ENCODE measurements around the gene ASIC1. TPM values are rescaled to one million over a fixed set of nuclear protein-coding genes. Genes with fewer than 3 reads are reported as not detected.
A peak's percentile ranks its signal among the peaks of the same experiment; 100 is the strongest.

ASIC1 gene
- total RNA-seq, 2 experiments from 2014 or later, result 19.0 to 28.3 TPM

DNA sequence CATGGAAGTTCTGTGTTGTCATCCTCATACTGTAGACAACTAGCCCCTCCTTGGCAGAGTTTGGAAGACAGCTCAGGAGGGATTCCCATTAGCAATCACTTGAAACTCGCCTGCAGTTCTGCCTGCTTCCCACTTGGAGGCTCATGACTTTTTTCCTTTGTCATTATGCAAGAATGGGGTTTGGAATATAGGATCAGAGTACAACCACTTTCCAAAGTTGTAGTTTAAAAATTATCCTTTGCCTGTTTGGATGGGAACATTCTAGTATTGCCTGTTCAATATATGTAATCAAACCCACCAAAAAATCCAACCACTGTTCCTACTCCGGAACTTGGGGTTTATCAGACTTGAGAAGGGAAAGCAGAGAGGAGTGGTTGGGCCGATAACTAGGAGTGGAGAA is 44.3 kb downstream of the ASIC1 start:
- Mint-ChIP-seq H3K4me3 (no peak overlapping the region), H3K36me3 (peaks cover 24% of the 10 kb centered on the region), H3K4me1 (no peaks in the 10 kb centered on the region), H3K9me3 (ENCODE audit: low read depth) (no peaks in the 10 kb centered on the region), H3K27me3 (no peaks in the 10 kb centered on the region), H3K27ac (no peak overlapping the region)
- DNase-seq (no peak), ATAC-seq (no peak)
- CTCF ChIA-PET, result interaction anchor here (1.1 to 5.8 kb wide), 3 partner anchors 10 to 213 kb away, joined by 3 to 42 read pairs (median 5); partner anchors contain the start of gene COX14

DNA sequence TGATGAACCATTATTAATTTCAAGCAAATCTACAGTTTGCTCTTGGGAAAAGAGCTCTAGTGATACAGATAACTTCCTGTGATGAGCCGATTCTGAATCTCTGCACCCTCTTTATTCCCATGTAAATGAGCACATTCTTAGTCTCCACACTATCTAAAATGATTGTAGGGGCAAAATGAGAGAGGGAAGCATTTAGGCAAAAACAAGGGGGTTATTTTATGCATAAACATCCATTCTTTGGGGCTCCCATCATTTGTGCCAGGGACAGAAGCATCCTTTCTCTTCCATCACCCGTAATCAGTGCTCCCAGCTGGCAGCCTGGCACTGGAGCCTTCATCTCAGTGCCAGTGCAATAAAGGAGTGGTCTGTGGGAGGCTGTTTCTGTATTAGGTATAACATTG is 44.7 kb downstream of the ASIC1 start:
- CTCF ChIA-PET, result interaction anchor here (1.1 to 5.8 kb wide), 4 partner anchors 9 to 212 kb away, joined by 3 to 42 read pairs (median 6); partner anchors contain the start of gene COX14
- DNase-seq (no peak), ATAC-seq (no peak)
- no peak overlapping the region for H3K4me3 Mint-ChIP-seq
- H3K27me3 Mint-ChIP-seq, result no peaks in the 10 kb centered on the region
- no peaks in the 10 kb centered on the region for H3K9me3 Mint-ChIP-seq (ENCODE audit: low read depth)
- peaks cover 19% of the 10 kb centered on the region for H3K36me3 Mint-ChIP-seq
- no peaks in the 10 kb centered on the region for H3K4me1 Mint-ChIP-seq
- no peak overlapping the region for H3K27ac Mint-ChIP-seq

DNA sequence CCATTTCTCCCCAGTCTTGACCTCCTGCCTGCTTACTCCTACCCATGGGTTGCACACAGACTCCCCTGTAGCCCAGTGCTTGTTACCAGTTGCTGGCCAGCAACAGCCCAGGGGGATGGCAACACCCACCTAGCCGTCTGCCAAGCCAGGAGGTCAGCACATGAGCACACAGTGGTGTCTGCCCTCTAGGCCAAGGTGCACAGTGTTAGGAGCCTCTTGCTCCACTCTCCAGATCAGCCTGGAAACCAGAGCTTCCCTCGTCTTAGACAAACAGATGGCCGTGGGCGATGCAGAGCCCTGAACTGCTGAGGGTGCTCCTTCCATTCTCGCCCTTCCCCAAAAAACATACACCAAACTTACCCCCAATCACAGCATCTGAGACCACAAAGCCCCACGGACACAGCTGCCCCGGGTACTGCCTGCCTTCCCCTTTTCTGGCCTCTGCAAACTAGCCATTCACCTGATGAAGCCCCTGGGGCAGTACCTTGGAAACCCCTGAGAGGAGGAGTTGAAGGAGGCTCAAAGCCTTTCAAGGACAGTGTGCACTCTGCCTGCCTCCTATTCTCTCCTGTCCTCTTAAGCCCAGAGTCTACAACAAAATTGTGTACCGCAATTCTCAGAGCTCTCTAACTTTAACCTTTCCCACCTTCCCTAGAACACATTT is 45.4 kb downstream of the ASIC1 start:
- peaks cover 18% of the 10 kb centered on the region for H3K36me3 Mint-ChIP-seq
- no peaks in the 10 kb centered on the region for H3K4me1 Mint-ChIP-seq
- no peak for DNase-seq
- CTCF ChIA-PET, result interaction anchor here (1.6 to 5.8 kb wide), 4 partner anchors 9 to 32 kb away, joined by 3 to 42 read pairs (median 6); partner anchors contain the start of gene COX14
- H3K27me3 Mint-ChIP-seq, result no peaks in the 10 kb centered on the region
- no peaks in the 10 kb centered on the region for H3K9me3 Mint-ChIP-seq (ENCODE audit: low read depth)
- ATAC-seq, result no peak
- H3K27ac Mint-ChIP-seq, result no peak overlapping the region
- no peak overlapping the region for H3K4me3 Mint-ChIP-seq

DNA sequence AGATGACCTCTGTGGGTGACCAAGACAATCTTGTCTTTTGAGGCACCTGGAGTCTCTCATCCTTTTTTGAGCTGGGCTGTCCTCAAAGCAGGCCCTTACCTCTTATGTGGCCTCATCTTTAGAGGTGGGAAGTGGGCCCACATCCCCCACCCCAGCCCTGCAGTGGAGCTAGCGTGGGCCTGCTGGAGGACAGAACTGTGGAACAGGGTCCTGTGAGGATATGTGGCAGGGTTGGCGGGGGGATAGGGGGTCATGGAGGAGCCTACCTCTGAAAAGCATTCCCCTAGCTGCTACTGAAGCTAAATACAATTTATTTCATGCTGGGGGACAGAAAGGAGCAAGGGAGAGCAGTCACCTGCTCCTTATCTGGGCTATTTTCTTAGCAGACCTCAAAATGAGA is 46.0 kb downstream of the ASIC1 start:
- H3K36me3 Mint-ChIP-seq, result peaks cover 13% of the 10 kb centered on the region
- CTCF ChIA-PET, result interaction anchor here (1.6 to 5.8 kb wide), 4 partner anchors 8 to 33 kb away, joined by 3 to 42 read pairs (median 6); partner anchors contain the start of gene COX14
- ATAC-seq, result no peak
- no peaks in the 10 kb centered on the region for H3K9me3 Mint-ChIP-seq (ENCODE audit: low read depth)
- DNase-seq, result no peak
- no peak overlapping the region for H3K27ac Mint-ChIP-seq
- H3K4me3 Mint-ChIP-seq, result no peak overlapping the region
- no peaks in the 10 kb centered on the region for H3K27me3 Mint-ChIP-seq
- H3K4me1 Mint-ChIP-seq, result no peaks in the 10 kb centered on the region

DNA sequence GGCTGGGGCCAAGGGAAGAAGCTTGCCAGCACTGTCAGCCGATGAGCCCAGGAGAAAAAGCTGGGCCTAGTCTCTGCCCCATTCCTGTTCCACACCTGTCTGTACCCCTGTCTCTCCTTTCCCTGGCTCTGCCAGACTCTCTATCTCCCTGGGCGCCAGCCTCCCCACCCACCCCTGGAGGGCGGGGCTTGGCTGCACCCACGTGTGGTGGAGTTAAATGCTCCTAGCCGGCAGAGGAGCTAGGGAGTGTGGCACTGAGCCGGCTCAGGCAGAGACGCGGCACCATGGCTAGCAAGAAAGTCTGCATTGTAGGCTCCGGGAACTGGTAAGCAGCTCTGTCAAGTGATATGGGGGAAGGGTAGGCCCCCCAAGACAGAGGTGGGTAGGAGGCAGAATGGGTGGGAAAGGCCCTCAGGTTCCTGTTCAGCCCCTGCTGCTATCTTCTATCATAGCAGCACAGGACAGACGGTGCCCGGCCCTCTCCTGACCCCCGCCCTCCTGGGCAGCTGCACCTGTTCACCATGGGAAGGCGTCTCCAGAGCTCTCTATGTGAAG is 46.4 kb downstream of the ASIC1 start, which contains the start of gene GPD1:
Gene GPD1, plus strand, starts transcription at position 242 of the 555 bp plus-strand sequence. Its CDS starts 43 bp downstream, at position 285.
- H3K4me1 Mint-ChIP-seq, result no peaks in the 10 kb centered on the region
- H3K9me3 Mint-ChIP-seq (ENCODE audit: low read depth), result no peaks in the 10 kb centered on the region
- H3K36me3 Mint-ChIP-seq, result peaks cover 12% of the 10 kb centered on the region
- H3K4me3 Mint-ChIP-seq, result no peak within 1 kb of the TSS
- DNase-seq (no peak), ATAC-seq (no peak)
- CTCF ChIA-PET, result interaction anchor here (1.6 to 5.8 kb wide), 4 partner anchors 8 to 73 kb away, joined by 3 to 42 read pairs (median 10); partner anchors contain the start of gene COX14
- H3K27me3 Mint-ChIP-seq, result no peaks in the 10 kb centered on the region
- no peak within 1 kb of the TSS for H3K27ac Mint-ChIP-seq

DNA sequence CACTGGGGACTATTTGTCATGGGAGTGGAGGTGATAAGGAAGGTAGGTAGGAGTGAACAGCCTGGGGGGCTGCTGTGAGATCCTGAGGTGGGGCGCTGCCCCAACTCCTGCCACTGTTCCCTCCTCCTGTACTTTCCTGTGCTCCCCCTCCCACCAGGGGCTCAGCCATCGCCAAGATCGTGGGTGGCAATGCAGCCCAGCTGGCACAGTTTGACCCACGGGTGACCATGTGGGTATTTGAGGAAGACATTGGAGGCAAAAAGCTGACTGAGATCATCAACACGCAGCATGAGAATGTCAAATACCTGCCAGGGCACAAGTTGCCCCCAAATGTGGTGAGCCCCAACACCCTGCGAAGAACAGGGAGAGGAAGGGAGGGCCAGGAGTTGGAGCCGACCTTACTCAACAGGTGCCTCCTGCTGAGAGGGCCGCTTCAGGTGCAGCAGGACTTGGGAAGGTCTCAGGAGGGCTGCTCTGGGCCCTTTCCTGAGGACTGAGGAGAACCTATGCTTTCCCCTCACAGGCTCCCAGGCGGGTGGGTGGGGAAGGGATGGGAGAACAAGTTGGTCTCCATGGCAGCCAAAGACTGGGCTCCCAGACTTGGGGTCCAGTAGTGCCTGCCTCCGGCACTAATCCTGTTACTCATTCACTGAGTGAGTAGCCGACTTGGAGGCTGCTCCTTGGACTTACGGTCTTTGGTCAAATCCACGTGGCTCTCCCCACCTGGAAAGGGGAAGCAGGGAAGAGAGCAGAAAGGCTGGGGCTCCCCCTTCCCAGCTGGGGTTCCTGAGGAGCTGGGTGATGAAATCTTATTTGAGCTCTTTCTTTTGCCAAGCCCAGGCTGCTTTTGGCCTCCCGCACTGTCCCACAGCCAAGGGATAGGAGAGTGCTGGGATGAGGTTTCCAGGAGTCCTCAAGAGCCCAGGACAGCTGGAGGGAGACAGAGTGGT is 47.3 kb downstream of the ASIC1 start:
- Mint-ChIP-seq H3K27me3 (no peaks in the 10 kb centered on the region), H3K4me3 (no peak overlapping the region), H3K4me1 (no peaks in the 10 kb centered on the region), H3K36me3 (peaks cover 5% of the 10 kb centered on the region), H3K27ac (no peak overlapping the region), H3K9me3 (ENCODE audit: low read depth) (no peaks in the 10 kb centered on the region)
- no peak for DNase-seq
- no peak for ATAC-seq
- CTCF ChIA-PET, result interaction anchor here (1.6 to 5.8 kb wide), 4 partner anchors 7 to 72 kb away, joined by 3 to 42 read pairs (median 10); partner anchors contain the start of gene COX14

DNA sequence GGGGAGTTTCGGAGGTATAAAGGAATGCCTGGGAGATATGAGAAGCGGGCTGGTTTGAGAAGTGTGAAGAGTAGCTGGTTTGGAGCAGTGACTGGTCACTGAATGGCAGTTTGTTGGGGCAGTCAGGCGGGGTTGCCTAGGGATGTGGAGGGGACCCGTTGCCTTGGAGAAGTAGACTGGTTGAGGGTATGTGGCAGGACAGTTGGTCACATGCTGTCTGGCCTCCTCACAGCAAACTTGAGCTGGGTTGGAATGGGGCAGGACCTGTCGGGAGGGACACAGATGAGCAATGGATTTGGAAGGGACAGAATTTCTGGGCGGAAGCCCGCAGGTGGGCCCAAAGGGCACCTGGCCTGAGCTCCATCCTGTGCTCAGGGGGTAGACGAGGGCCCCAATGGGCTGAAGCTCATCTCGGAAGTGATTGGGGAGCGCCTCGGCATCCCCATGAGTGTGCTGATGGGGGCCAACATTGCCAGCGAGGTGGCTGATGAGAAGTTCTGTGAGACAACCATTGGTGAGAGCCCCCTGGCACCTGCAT is 48.6 kb downstream of the ASIC1 start:
- no peak overlapping the region for H3K4me3 Mint-ChIP-seq
- no peaks in the 10 kb centered on the region for H3K9me3 Mint-ChIP-seq (ENCODE audit: low read depth)
- H3K36me3 Mint-ChIP-seq, result peaks cover 3% of the 10 kb centered on the region
- CTCF ChIA-PET, result interaction anchor here (3.8 kb wide), 1 partner anchor 71 kb away, joined by 12 read pairs; no protein-coding TSS in a partner anchor
- no peak for DNase-seq
- no peak for ATAC-seq
- no peaks in the 10 kb centered on the region for H3K27me3 Mint-ChIP-seq
- no peak overlapping the region for H3K27ac Mint-ChIP-seq
- H3K4me1 Mint-ChIP-seq, result peaks cover 7% of the 10 kb centered on the region

DNA sequence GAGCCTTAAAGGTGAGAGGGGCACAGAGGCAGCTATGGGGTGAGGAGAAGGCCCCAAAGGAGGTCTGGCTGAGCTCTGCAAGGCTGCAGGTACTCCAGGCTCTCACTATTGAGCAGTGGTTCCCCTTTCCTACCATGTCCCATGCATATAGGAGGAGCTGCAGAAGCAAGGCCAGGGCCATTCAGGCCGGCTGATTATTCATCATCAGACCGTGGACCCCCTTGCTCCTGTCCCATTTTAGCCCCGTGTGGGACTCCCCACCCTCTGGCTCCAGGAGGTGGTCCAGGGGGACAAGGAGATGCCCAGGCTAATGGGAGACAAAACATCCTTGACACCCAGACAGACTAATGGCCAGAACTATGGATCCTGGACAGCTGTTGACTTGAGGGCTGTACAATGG is 49.5 kb downstream of the ASIC1 start:
- CTCF ChIA-PET, result interaction anchor here (3.8 to 6.1 kb wide), 2 partner anchors 18 to 70 kb away, joined by 12 to 58 read pairs; no protein-coding TSS in a partner anchor
- Mint-ChIP-seq H3K4me3 (no peak overlapping the region), H3K4me1 (peaks cover 13% of the 10 kb centered on the region), H3K27me3 (no peaks in the 10 kb centered on the region), H3K36me3 (peaks cover under 1% of the 10 kb centered on the region), H3K27ac (no peak overlapping the region), H3K9me3 (ENCODE audit: low read depth) (no peaks in the 10 kb centered on the region)
- ATAC-seq (no peak), DNase-seq (no peak)

DNA sequence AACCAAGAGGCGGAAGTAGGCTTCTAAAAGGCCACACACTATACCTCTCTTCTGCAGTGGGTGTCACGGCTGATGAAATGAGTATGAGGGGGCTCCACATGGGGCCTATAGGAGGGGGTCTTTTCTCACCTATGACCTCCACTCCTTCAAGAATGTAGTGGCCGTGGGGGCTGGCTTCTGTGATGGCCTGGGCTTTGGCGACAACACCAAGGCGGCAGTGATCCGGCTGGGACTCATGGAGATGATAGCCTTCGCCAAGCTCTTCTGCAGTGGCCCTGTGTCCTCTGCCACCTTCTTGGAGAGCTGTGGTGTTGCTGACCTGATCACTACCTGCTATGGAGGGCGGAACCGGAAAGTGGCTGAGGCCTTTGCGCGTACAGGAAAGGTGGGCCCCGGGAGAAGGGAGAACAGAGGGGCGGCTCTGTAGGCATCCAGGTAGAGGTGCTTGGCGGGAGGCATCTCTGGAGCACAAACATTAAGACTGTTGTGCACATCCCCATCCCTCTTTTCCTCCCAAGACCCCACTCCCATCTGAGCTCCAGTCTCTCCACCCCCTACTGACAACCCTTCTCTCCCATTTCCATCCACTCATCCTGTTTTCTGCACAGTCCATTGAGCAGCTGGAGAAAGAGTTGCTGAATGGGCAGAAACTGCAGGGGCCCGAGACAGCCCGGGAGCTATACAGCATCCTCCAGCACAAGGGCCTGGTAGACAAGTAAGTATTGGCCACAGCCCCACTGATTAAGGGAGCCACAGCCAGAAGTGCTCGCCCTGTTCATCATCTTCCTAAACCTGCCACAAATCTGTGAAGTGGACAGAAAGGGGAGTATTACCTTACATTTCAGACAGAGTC is 50.2 kb downstream of the ASIC1 start:
- H3K4me3 Mint-ChIP-seq, result no peak overlapping the region
- no peaks in the 10 kb centered on the region for H3K9me3 Mint-ChIP-seq (ENCODE audit: low read depth)
- DNase-seq, result no peak
- CTCF ChIA-PET, result interaction anchor here (1.0 to 6.1 kb wide), 3 partner anchors 11 to 69 kb away, joined by 3 to 58 read pairs (median 12); no protein-coding TSS in a partner anchor
- H3K27me3 Mint-ChIP-seq, result no peaks in the 10 kb centered on the region
- peaks cover 13% of the 10 kb centered on the region for H3K4me1 Mint-ChIP-seq
- H3K27ac Mint-ChIP-seq, result no peak overlapping the region
- no peaks in the 10 kb centered on the region for H3K36me3 Mint-ChIP-seq
- no peak for ATAC-seq

DNA sequence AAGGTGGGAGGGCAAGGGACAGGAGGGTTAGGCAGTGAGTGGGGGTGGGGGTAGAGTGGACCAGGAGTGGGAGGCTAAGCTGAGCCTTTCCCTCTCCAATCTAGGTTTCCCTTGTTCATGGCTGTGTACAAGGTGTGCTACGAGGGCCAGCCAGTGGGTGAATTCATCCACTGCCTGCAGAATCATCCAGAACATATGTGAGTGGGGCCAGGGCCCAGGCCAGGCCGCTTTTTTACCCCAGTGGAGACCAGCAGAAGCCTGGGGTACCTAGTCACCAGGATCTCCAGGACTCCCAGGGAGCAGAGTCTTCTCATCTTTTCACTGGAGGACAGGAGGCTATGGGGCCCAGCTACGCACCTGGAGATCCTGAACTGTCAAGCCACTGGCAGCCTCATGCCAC is 51.9 kb downstream of the ASIC1 start:
- Mint-ChIP-seq H3K36me3 (peaks cover 2% of the 10 kb centered on the region), H3K4me1 (peaks cover 24% of the 10 kb centered on the region), H3K27ac (no peak overlapping the region), H3K9me3 (ENCODE audit: low read depth) (no peaks in the 10 kb centered on the region), H3K27me3 (no peaks in the 10 kb centered on the region), H3K4me3 (no peak overlapping the region)
- ATAC-seq, result no peak
- no peak for DNase-seq
- CTCF ChIA-PET, result interaction anchor here (0.7 to 6.1 kb wide), 8 partner anchors 12 to 516 kb away, joined by 3 to 58 read pairs (median 20); partner anchors contain the start of gene CERS5

DNA sequence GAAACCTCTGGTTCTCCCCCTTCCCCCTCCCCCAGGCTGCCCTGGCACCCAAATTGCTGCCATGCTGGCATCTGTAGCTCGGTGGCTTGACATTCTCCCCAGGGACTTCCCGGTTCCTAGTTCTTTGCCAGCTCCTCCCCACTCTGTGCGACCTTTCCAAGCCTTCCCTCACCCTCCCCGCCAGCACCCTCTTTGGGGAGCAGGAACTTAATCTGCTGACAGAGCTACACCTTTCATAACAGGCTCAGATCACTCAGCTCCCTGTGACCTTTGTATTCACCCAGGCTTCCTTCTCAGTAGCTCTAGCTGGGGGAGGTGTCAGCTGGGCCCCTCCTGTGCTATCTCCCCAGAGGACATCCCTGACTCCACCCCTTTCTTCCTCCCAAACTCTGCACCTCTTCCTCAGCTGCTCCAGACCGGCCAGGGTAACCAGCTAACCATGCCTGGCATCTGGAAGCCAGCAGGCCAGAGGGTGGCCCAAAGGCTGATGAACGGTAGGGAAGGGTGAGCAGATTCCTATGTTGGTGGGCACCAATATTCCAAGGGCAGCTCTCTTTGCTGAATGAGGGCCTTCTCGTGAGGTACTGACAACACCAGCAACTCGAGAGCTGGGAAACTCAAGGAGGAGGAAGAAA is 52.8 kb downstream of the ASIC1 start:
- Mint-ChIP-seq H3K36me3 (peaks cover 5% of the 10 kb centered on the region), H3K4me3 (no peak overlapping the region), H3K27me3 (no peaks in the 10 kb centered on the region), H3K27ac (peak overlapping the region; percentile 66), H3K9me3 (ENCODE audit: low read depth) (no peaks in the 10 kb centered on the region), H3K4me1 (peaks cover 26% of the 10 kb centered on the region)
- no peak for ATAC-seq
- CTCF ChIA-PET, result interaction anchor here (0.9 to 6.1 kb wide), 32 partner anchors 9 to 280 kb away, joined by 3 to 58 read pairs (median 12); partner anchors contain the start of genes CERS5, GPD1, LIMA1 and RACGAP1
- no peak for DNase-seq
